ENCODE data around the gene ATOX1.

- no peak for TF ChIP-seq POLR2A (IDR thresholded peaks at IDR 0.05)
- TF ChIP-seq, protein P1, sequence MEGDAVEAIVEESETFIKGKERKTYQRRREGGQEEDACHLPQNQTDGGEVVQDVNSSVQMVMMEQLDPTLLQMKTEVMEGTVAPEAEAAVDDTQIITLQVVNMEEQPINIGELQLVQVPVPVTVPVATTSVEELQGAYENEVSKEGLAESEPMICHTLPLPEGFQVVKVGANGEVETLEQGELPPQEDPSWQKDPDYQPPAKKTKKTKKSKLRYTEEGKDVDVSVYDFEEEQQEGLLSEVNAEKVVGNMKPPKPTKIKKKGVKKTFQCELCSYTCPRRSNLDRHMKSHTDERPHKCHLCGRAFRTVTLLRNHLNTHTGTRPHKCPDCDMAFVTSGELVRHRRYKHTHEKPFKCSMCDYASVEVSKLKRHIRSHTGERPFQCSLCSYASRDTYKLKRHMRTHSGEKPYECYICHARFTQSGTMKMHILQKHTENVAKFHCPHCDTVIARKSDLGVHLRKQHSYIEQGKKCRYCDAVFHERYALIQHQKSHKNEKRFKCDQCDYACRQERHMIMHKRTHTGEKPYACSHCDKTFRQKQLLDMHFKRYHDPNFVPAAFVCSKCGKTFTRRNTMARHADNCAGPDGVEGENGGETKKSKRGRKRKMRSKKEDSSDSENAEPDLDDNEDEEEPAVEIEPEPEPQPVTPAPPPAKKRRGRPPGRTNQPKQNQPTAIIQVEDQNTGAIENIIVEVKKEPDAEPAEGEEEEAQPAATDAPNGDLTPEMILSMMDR (IDR thresholded peaks at IDR 0.05), result no peak
These were observed 17.5 kb downstream of the ATOX1 start for GRCh38 chr5:151740958-151741373.
